Ascending aorta (tissue), 2 donors: Measurements from ENCODE around the gene TRIM2. TPM values are rescaled to one million over a fixed set of nuclear protein-coding genes. Genes with fewer than 3 reads are reported as not detected.

Source experiments
- DNase-seq, 2 donors: peaks; one replicate each; pipeline ENCODE4 v3.0.0-alpha.2; 2019; ENCODE audit warnings: low spot score in 2 of 2
- H3K27ac ChIP-seq, 2 donors: fragments of 200-600 bp; sonication (generic); one replicate each; pipeline ENCODE4 v1.5.1; 2016 to 2017; ENCODE audit warnings: mild to moderate bottlenecking in 1 of 2
- H3K27me3 ChIP-seq: fragments of 200-600 bp; sonication (generic); one replicate; pipeline ENCODE4 v1.5.1; 2017
- H3K36me3 ChIP-seq, 2 donors: fragments of 200-600 bp; sonication (generic); one replicate each; pipeline ENCODE4 v1.5.1; 2016
- H3K4me1 ChIP-seq, 2 donors: fragments of 200-600 bp; sonication (generic); one replicate each; pipeline ENCODE4 v1.5.1; 2016 to 2017; ENCODE audit warnings: mild to moderate bottlenecking in 1 of 2
- H3K4me3 ChIP-seq, 2 donors: fragments of 200-600 bp; sonication (generic); one replicate each; pipeline ENCODE4 v1.5.1; 2016 to 2017; ENCODE audit warnings: mild to moderate bottlenecking in 1 of 2
- H3K9me3 ChIP-seq, 2 donors: fragments of 200-600 bp; sonication (generic); one replicate each; pipeline ENCODE4 v1.5.1; 2016
- intact Hi-C: fragments of 100-400 bp; cut with DNase I; formaldehyde crosslinking; loops from one replicate; pipeline ENCODE4 v1.15.1; 2023
- total RNA-seq: library from RNA; depleted of rRNA; stranded (reverse); fragments of >200 nt; gene quantifications from one replicate; pipeline ENCODE4 v1.1.0, GENCODE V29; 2016
- TF ChIP-seq, protein P1 (sequence below), 3 experiments: fragments of 200-600 bp in 2 of 3; fragments of 450-650 bp in 1 of 3; sonication (generic) in 2 of 3; IDR thresholded peaks; one replicate each; pipeline ENCODE4 v1.5.1; 2016 to 2019; ENCODE audit warnings: antibody characterized with exemption in 3 of 3, mild to moderate bottlenecking in 1 of 3, moderate library complexity in 1 of 3

TRIM2 gene
- total RNA-seq, 1 donor from 2014 or later = 33.3 TPM

DNA sequence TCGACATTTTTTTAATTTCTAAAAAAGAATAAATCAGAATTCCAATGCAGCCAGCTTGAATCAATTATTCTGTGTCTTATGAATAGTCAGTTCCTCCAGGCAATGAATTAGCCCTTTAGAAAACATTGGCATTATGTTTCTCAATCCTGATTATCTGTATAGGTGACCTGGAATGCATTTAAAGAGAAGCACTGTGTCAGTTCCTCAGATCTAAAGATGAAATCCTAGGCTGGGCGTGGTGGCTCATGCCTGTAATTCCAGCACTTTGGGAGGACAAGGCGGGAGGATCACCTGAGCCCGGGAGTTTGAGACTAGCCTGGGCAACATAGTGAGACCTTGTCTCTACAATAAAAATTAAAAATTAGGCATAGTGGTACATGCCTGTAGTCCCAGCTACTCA is 183.7 kb downstream of the TRIM2 start:
- intact Hi-C loops = no loop called here
- H3K9me3 ChIP-seq = no peaks in the 10 kb centered on the region
- H3K27me3 ChIP-seq = no peaks in the 10 kb centered on the region
- H3K4me3 ChIP-seq = no peak overlapping the region
- no peaks in the 10 kb centered on the region for H3K36me3 ChIP-seq
- TF ChIP-seq, protein P1, sequence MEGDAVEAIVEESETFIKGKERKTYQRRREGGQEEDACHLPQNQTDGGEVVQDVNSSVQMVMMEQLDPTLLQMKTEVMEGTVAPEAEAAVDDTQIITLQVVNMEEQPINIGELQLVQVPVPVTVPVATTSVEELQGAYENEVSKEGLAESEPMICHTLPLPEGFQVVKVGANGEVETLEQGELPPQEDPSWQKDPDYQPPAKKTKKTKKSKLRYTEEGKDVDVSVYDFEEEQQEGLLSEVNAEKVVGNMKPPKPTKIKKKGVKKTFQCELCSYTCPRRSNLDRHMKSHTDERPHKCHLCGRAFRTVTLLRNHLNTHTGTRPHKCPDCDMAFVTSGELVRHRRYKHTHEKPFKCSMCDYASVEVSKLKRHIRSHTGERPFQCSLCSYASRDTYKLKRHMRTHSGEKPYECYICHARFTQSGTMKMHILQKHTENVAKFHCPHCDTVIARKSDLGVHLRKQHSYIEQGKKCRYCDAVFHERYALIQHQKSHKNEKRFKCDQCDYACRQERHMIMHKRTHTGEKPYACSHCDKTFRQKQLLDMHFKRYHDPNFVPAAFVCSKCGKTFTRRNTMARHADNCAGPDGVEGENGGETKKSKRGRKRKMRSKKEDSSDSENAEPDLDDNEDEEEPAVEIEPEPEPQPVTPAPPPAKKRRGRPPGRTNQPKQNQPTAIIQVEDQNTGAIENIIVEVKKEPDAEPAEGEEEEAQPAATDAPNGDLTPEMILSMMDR (IDR thresholded peaks at IDR 0.05) = no peak
- DNase-seq = no peak
- no peak overlapping the region for H3K27ac ChIP-seq
- H3K4me1 ChIP-seq = peaks cover 0 to 1% of the 10 kb centered on the region in 2 donors

Other genes with a start within 250 kb of the TRIM2 start
- gene MND1, start 140.2 kb downstream of the TRIM2 start, total RNA-seq = not detected